Naive thymus-derived CD8-positive, alpha-beta T cell (primary cell): ENCODE measurements around the gene ASPHD1. TPM values are rescaled to one million over a fixed set of nuclear protein-coding genes. Genes with fewer than 3 reads are reported as not detected.
"Not testable (repeated sequence)": the region's sequence is repeated elsewhere in the genome, so short reads cannot be mapped to it uniquely, and the experiment has no call there.

Source experiments
- ATAC-seq, 2 donors: fragments of 150-1000 bp; cut with Tn5 transposase in 1 of 2; sonication (Bioruptor Pico), chemical (Tn5 transposase) in 1 of 2; 1 replicate in 1 of 2; 2 replicates in 1 of 2; pipeline ENCODE4 v1.10.0; 2021; ENCODE audit warnings: mild to moderate bottlenecking in 2 of 2, moderate library complexity in 2 of 2
- POLR2A ChIA-PET: fragments of 350-600 bp; sonication (Branson Sonifier 250); formaldehyde crosslinking; loops from one replicate; lab custom pipeline; 2021; ENCODE audit warnings: antibody characterized with exemption; lab: Charles Lee
- DNase-seq, 10 donors: peaks; one replicate each; pipeline versions ENCODE4 v3.0.0 to v3.0.0-alpha.2; 2020 to 2022
- H3K27ac Mint-ChIP-seq, 10 donors: one replicate each; pipeline ENCODE4 v1.8.0; 2020 to 2022; ENCODE audit warnings: mild to moderate bottlenecking in 10 of 10, mixed read lengths in 10 of 10, moderate library complexity in 4 of 10, inconsistent platforms in 1 of 10
- H3K27me3 Mint-ChIP-seq, 5 donors: one replicate each; pipeline ENCODE4 v1.8.0; 2021 to 2022; ENCODE audit warnings: mixed read lengths in 5 of 5
- H3K36me3 Mint-ChIP-seq, 3 donors: one replicate each; pipeline ENCODE4 v1.8.0; 2020 to 2022; ENCODE audit warnings: mixed read lengths in 3 of 3, mild to moderate bottlenecking in 2 of 3, inconsistent platforms in 1 of 3
- H3K4me1 Mint-ChIP-seq, 4 donors: one replicate each; pipeline ENCODE4 v1.8.0; 2021 to 2022; ENCODE audit warnings: mixed read lengths in 4 of 4
- H3K4me3 Mint-ChIP-seq, 10 donors: one replicate each; pipeline ENCODE4 v1.8.0; 2020 to 2022; ENCODE audit warnings: mild to moderate bottlenecking in 10 of 10, mixed read lengths in 10 of 10, moderate library complexity in 6 of 10, inconsistent platforms in 1 of 10
- H3K9me3 Mint-ChIP-seq, 9 donors: one replicate each; pipeline ENCODE4 v1.8.0; 2020 to 2022; ENCODE audit warnings: mixed read lengths in 9 of 9, mild to moderate bottlenecking in 3 of 9, inconsistent platforms in 1 of 9, moderate library complexity in 1 of 9
- polyA plus RNA-seq, 3 donors: library from polyadenylated mRNA; unstranded; fragments of 300-500 nt; fragmentation: Illumina TruSeq; gene quantifications; one replicate each; pipeline ENCODE4 v1.2.3, GENCODE V29; 2021
- total RNA-seq, 8 experiments: library from RNA in 2 of 8; stranded (reverse) in 2 of 8; gene quantifications; one replicate each; pipeline ENCODE4 v1.2.3 and lab custom pipeline; 2021 to 2026

Gene ASPHD1
- total and polyA plus RNA-seq, 5 experiments from 2014 or later = not detected

DNA sequence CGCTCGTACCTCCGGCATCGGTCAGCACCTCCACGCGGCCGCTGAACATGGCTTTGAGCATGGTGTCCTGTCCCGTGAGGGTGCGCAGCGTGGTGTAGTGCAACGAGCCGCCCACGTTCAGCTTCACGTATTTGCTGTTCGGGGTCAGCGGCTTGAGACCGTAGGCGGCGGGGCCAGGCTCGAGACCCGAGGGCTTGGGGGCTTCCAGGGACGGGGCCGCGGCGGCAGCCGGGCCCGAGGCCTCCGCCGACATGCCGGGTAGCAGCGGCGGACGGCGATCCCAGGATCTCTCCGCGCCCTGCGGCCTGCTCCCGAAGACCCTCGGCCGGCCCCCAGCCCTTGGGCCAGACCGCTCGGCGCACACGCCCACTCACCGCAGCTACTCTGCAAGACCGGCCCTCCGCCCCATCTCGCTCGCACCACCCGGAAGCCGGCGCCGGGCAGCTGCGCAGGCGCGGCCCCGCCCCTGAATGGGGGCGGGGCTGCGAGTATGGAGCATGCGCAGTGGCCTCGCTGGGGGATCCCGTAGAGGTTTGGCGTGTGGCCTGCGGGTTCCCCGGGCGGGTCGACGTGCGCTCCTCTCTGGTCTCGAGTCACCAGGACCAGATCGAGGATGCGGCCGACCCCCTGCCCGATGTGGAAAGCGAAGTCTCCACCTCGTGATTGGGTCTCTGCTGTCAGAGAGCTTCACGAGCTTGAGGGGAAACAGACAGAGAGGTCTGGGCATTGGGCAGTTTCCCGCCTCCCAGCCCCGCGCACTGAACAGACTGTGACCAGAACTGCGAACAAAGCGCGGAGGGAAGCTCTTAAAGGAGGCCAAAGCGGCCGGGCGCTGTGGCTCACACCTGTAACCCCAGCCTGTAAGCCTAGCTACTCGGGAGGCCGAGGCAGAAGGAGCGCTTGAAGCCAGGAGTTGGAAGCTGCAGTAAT is 25.8 kb downstream of the ASPHD1 start, which contains the start of gene KCTD13:
KCTD13 (minus strand) TSS at position 446 of the 930 bp plus-strand sequence; CDS start at position 253, 193 bp downstream.
- DNase-seq = peak; percentile 79 to 97 (median 91)
- H3K4me1 Mint-ChIP-seq = peaks cover 14 to 45% (median 39%) of the 10 kb centered on the region in 4 donors
- peak; percentile 88 to 93 for ATAC-seq
- peaks cover 0 to 20% (median under 1%) of the 10 kb centered on the region in 3 donors for H3K36me3 Mint-ChIP-seq
- H3K4me3 Mint-ChIP-seq = peak within 1 kb of the TSS; percentile 90 to 97 (median 94)
- POLR2A ChIA-PET = interaction anchor here (0.5 to 4.4 kb wide), 25 partner anchors 10 to 936 kb away, joined by 3 to 39 read pairs (median 4); partner anchors contain the start of genes ALDOA, ASPHD1, CDIPT and HIRIP3
- H3K27ac Mint-ChIP-seq = peak within 1 kb of the TSS; percentile 90 to 98 (median 97)
- H3K9me3 Mint-ChIP-seq = no peaks in the 10 kb centered on the region
- H3K27me3 Mint-ChIP-seq = no peaks in the 10 kb centered on the region

DNA sequence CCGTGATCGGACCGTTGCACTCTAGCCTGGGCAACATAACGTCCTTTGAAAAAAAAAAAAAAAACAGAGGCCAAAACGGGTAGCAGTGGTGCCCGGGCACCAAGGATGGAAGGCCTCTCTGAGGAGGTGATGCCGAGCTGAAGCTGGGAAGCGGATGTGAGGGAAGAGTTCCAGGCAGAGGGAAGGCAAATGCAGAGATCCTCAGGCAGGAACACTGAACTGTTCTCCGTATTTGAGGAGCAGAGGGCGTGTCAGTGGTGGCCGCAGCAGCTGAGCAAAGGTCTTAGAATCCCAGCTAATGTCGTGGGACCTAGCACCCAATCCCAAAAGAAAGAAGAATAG is 26.4 kb downstream of the ASPHD1 start:
- Mint-ChIP-seq H3K27ac (peak overlapping the region; percentile 90 to 98 (median 97)), H3K4me3 (peak overlapping the region; percentile 90 to 97 (median 94)), H3K4me1 (peaks cover 13 to 40% (median 36%) of the 10 kb centered on the region in 4 donors), H3K36me3 (peaks cover 0 to 14% (median 0%) of the 10 kb centered on the region in 3 donors), H3K27me3 (no peaks in the 10 kb centered on the region), H3K9me3 (no peaks in the 10 kb centered on the region)
- DNase-seq (peak in 1 of 10 donors; percentile 3), ATAC-seq (no peak)
- POLR2A ChIA-PET = interaction anchor here (0.6 to 4.4 kb wide), 20 partner anchors 10 to 231 kb away, joined by 3 to 39 read pairs (median 6); partner anchors contain the start of genes ALDOA, ASPHD1, CDIPT and HIRIP3

DNA sequence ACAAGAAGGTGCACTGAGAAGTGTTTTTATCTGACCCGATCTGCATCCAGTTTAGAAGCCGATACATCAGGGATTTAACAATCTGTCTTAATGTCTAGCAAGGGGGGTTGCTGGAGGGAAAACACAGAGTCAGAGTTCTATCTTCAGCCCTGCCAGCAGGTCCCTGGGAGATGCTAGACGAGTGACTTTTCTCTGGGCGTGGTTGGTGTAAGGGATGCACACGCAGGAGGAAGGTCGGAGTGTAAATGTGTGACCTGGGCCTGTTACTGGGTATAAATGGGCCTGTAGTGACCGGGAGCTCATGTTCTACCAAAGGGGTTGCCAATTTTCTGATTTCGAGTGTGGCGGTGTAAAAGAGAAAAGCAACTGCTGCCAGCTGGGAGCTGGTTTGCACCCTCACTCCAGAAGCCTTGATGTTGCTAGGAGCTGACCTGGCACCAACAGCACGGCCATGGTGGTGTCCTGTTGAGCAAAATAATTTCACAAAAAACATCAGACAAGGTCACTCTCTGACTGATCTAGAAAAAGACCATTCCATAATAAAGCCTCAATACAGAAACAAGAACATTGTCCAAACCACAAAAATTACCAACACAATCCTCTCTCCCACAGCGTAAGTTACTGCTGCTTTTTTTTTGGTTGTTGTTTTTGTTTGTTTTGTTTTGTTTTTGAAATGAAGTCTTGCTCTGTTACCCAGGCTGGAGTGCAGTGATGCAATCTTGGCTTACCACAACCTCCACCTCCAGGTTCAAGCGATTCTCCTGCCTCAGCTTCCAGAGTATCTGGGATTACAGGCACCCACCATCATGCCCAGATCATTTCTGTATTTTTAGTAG is 27.0 kb downstream of the ASPHD1 start:
- no peaks in the 10 kb centered on the region for H3K9me3 Mint-ChIP-seq
- H3K27ac Mint-ChIP-seq = peak overlapping the region in 9 of 10 donors; percentile 42 to 98 (median 97)

DNA sequence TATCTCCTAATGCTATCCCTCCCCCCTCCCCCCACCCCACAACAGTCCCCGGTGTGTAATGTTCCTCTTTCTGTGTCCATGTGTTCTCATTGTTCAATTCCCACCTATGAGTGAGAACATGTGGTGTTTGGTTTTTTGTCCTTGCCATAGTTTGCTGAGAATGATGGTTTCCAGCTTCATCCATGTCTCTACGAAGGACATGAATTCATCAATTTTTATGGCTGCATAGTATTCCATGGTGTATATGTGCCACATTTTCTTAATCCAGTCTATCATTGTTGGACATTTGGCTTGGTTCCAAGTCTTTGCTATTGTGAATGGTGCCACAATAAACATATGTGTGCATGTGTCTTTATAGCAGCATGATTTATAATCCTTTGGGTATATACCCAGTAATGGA is 31.5 kb downstream of the ASPHD1 start:
- ATAC-seq, DNase-seq, POLR2A ChIA-PET, H3K4me1 Mint-ChIP-seq, H3K9me3 Mint-ChIP-seq, H3K27me3 Mint-ChIP-seq, H3K36me3 Mint-ChIP-seq, H3K27ac Mint-ChIP-seq, H3K4me3 Mint-ChIP-seq: not testable (repeated sequence)

More for the DNA sequence above, 27.0 kb downstream of the ASPHD1 start:
- ATAC-seq = no peak
- H3K4me3 Mint-ChIP-seq = peak overlapping the region; percentile 90 to 97 (median 94)
- H3K4me1 Mint-ChIP-seq = peaks cover 13 to 40% (median 35%) of the 10 kb centered on the region in 4 donors
- POLR2A ChIA-PET = interaction anchor here (0.6 to 4.4 kb wide), 11 partner anchors 12 to 232 kb away, joined by 3 to 39 read pairs (median 8); partner anchors contain the start of genes ALDOA, ASPHD1, CDIPT and HIRIP3
- no peaks in the 10 kb centered on the region for H3K27me3 Mint-ChIP-seq
- peaks cover 0 to 9% (median 0%) of the 10 kb centered on the region in 3 donors for H3K36me3 Mint-ChIP-seq
- no peak for DNase-seq

DNA sequence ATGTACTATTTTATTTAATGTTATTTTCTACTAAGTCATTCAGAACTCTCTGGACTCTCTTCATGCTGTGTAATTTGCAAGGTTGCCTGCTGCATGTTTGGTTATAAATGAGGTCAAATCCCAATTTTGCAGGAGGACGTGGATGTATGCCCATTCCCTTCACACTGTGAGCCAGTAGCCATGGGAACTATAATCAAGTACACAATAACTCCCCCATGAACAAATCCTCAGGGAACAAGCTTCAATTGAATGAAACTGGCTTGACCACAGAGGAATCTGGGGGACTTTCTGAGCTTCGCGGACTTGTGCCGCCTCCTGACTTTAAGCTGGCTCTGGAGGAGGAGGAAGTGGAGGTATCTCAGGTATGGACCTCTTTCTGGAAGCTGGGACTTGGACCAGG is 40.4 kb downstream of the ASPHD1 start:
- no peak for DNase-seq
- POLR2A ChIA-PET = no interaction called here
- ATAC-seq = no peak
- no peaks in the 10 kb centered on the region for H3K9me3 Mint-ChIP-seq
- H3K4me3 Mint-ChIP-seq = no peak overlapping the region
- H3K27ac Mint-ChIP-seq = no peak overlapping the region
- H3K4me1 Mint-ChIP-seq = peaks cover 0 to 7% (median 2%) of the 10 kb centered on the region in 4 donors
- no peaks in the 10 kb centered on the region for H3K36me3 Mint-ChIP-seq
- H3K27me3 Mint-ChIP-seq = peaks cover 0 to 6% (median 3%) of the 10 kb centered on the region in 5 donors

DNA sequence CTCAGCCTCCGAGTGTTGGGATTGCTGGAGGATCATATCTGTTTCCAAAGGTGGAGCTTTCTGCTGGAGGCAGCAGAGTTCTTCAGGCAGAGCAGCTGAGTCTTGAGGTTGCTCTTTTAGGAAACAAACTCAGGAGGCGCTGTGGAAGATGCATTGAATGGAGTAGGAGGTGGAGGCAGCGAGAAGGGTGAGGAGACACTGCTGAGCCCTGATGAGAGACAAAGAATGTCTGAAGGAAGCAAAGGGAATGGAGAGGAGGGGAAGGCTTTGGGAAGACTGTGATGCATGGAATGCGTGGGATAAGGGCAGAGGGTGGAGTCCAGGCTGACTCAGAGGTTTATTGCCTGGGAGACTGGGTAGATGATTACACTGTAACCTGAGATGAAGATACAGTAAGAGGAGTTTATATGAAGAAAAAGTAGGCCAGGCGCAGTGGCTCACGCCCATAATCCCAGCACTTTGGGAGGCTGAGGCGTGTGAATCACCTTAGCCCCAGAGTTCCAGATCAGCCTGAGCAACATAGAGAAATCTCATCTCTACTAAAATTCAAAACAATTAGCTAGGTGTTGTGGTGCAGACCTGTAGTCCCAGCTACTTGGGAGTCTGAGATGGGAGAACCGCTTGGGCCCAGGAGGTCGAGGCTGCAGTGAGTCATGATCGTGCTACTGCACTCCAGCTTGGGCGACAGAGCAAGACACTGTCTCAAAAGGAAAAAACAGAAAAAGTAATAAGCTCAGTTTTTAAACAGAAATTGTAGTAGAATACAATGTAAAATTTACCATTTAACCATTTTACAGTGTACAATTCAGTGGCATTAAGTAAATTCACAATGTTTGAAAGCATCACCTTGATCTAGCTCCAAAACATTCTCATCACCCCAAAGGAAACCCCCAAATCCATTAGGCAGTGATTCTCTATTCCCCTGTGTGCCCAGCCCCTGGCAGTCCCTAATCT is 43.8 kb downstream of the ASPHD1 start:
- DNase-seq (no peak), ATAC-seq (no peak)
- peaks cover 0 to 4% (median 2%) of the 10 kb centered on the region in 5 donors for H3K27me3 Mint-ChIP-seq
- H3K36me3 Mint-ChIP-seq = no peaks in the 10 kb centered on the region
- H3K4me1 Mint-ChIP-seq = peaks cover 0 to 7% (median 2%) of the 10 kb centered on the region in 4 donors
- H3K4me3 Mint-ChIP-seq = no peak overlapping the region
- H3K9me3 Mint-ChIP-seq = no peaks in the 10 kb centered on the region
- POLR2A ChIA-PET = no interaction called here
- H3K27ac Mint-ChIP-seq = peak overlapping the region in 4 of 10 donors; percentile 4 to 34 (median 22)

DNA sequence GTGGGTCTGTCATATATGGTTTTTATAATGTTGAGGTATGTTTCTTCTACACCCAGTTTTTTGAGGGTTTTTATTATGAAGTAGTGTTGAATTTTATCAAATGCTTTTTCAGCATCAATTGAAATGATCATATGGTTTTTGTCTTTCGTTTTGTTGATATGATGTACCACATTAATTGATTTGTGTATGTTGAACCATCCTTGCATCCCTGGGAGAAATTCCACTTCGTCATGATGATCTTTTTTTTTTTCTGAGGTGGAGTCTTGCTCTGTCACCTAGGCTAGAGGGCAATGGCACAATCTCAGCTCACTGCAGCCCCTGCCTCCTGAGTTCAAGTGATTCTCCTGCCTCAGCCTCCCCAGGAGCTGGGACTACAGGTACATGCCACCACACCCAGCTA is 47.6 kb downstream of the ASPHD1 start:
- DNase-seq (no peak), ATAC-seq (no peak)
- Mint-ChIP-seq H3K27me3 (peaks cover 0 to 9% (median 0%) of the 10 kb centered on the region in 5 donors), H3K27ac (no peak overlapping the region), H3K4me3 (no peak overlapping the region), H3K4me1 (peaks cover 0 to 3% (median under 1%) of the 10 kb centered on the region in 4 donors), H3K9me3 (peaks cover 0 to 11% (median 3%) of the 10 kb centered on the region in 9 donors), H3K36me3 (peaks cover 0 to 2% (median 0%) of the 10 kb centered on the region in 3 donors)
- POLR2A ChIA-PET = interaction anchor here (1.4 kb wide), 1 partner anchor 11 kb away, joined by 3 read pairs; no protein-coding TSS in a partner anchor

DNA sequence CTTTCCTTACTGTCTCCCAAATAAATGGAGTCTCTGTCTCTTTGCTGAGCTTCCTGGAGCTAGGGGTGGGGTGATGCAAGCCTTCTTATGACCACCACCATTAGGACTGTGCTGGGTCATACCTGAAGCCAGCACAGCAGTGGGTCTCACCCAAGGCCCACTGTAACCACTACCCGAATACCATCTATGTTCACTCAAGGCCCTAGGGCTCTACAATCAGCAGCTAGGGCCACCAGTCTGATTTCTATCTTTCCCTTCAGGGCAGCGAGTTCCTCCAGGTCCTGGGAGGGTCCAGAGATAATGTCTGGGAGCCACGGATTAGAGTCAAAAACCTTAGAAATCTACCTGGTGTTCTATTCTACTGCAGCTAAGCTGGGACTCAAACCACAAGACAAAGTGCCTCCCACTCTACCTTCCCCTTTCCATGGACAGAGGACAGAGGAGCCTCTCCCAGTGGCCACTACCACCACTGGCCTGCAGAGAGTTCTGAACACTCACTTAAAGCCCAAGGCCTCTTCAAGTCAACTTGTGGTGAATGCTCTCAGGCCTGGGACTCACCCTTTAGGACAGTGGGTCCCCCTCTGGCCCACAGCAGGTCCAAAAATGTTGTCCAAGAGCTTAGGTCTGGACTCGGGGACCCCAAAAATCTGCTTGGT is 50.6 kb downstream of the ASPHD1 start:
- H3K4me1 Mint-ChIP-seq = peaks cover 0 to 1% (median 0%) of the 10 kb centered on the region in 4 donors
- DNase-seq (no peak), ATAC-seq (no peak)
- H3K9me3 Mint-ChIP-seq = peaks cover 0 to 11% (median 3%) of the 10 kb centered on the region in 9 donors
- peaks cover 0 to 9% (median 2%) of the 10 kb centered on the region in 5 donors for H3K27me3 Mint-ChIP-seq
- no peak overlapping the region for H3K4me3 Mint-ChIP-seq
- H3K36me3 Mint-ChIP-seq = peaks cover 0 to 2% (median 0%) of the 10 kb centered on the region in 3 donors
- POLR2A ChIA-PET = interaction anchor here (1.0 to 1.3 kb wide), 2 partner anchors 10 to 30 kb away, joined by 3 read pairs; no protein-coding TSS in a partner anchor
- H3K27ac Mint-ChIP-seq = no peak overlapping the region

DNA sequence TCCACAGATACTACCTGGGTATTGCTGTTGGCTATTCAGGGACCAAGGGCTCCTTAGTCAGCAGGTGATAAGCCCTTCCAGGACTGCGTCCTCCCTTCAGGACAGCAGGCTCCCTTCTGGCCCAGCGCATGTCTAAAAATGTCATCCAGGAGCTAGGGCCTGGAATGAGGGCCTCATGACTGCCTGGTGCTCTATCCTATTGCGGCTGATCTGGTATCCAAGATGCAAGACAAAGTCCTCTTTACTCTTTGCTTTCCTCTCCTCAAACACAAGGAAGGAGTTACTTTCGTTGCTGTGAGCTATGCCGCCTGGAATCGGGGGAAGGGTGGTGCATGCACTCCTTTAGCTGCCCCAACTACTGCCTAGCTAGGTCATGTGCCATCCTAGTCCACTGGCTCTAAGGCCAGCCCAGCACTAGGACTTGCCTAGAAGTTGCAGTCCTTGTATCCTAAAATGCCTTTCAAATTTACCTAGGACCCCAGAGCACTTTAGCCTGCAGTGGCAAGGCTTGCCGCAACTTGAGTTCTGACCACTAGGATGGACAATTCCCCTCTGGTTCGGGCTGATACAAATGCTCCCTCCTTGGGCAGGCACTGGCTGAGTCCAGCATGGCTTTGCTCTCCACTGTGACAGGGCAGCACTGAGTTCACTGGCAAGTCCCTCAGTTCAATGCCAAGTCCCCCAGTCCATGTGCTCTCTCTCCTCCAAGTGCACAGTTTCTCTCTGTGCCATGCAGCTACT is 51.5 kb downstream of the ASPHD1 start:
- ATAC-seq (no peak), DNase-seq (no peak)
- Mint-ChIP-seq H3K4me1 (peaks cover 0 to 1% (median 0%) of the 10 kb centered on the region in 4 donors), H3K27ac (no peak overlapping the region), H3K36me3 (peaks cover 0 to 2% (median 0%) of the 10 kb centered on the region in 3 donors), H3K4me3 (no peak overlapping the region), H3K9me3 (peaks cover 0 to 11% (median 3%) of the 10 kb centered on the region in 9 donors), H3K27me3 (peaks cover 0 to 9% (median 2%) of the 10 kb centered on the region in 5 donors)
- POLR2A ChIA-PET = interaction anchor here (0.8 to 1.0 kb wide), 2 partner anchors 26 to 29 kb away, joined by 3 to 6 read pairs; partner anchors contain the start of gene KCTD13
